ENCODE results near the gene MTFP1. TPM values are rescaled to one million over a fixed set of nuclear protein-coding genes. Genes with fewer than 3 reads are reported as not detected.

Gene MTFP1
- total RNA-seq, 2 donors from 2014 or later: 25.9 to 30.8 TPM

DNA sequence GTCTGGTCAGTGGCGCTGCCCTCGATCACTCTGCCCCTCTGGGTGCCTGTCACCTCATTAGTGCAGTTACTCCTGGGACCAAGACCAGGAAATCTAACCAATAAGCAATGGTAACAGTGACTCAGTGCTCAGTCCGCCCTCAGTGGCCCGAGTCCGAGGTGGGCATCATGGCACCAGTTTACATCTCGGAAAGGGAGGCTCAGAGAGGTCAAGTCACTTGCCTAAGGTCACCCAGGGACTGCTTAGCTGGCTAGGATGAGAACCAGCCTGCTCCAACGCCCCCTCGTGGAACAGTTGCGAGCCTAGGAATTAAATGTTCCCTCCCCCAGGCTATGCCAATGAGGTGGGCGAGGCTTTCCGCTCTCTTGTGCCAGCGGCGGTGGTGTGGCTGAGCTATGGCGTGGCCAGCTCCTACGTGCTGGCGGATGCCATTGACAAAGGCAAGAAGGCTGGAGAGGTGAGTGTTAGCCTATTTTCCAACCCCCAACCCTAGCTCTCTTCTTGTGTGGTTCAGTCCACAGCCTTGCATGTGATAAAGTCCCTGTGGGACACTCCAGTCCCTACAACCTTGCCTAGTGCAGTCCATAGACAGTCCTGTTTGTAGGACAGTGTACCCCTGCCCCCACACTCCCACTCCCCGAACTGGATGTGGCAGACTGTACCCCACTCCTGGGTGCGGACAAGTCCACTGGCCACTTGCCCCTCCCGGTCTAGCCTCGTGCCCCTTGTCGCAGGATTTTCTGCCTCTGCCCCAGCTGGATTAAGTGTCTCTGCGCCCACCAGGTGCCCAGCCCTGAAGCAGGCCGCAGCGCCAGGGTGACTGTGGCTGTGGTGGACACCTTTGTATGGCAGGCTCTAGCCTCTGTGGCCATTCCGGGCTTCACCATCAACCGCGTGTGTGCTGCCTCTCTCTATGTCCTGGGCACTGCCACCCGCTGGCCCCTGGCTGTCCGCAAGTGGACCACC, 1.1 kb downstream of the MTFP1 start:
- peaks cover 25% of the 10 kb centered on the region for H3K4me1 Mint-ChIP-seq
- peaks cover 12% of the 10 kb centered on the region for H3K36me3 Mint-ChIP-seq (ENCODE audit: low read depth)
- Histone ChIP-seq H3K36me3 (ENCODE audit: control insufficient read depth, insufficient read depth, low read length) (peaks cover 15% of the 10 kb centered on the region), H3K4me1 (ENCODE audit: control insufficient read depth, insufficient read depth, low read length) (peaks cover 11% of the 10 kb centered on the region), H3K9me3 (ENCODE audit: control insufficient read depth, low read length) (no peaks in the 10 kb centered on the region), H3K27me3 (ENCODE audit: control insufficient read depth, insufficient read depth, low read length, poor library complexity, severe bottlenecking) (no peaks in the 10 kb centered on the region), H3K27ac (ENCODE audit: low read depth, low read length) (no peak overlapping the region), H3K4me3 (ENCODE audit: low read length) (peak overlapping the region; percentile 88), H3K9ac (ENCODE audit: extremely low read depth, low read length, poor library complexity, severe bottlenecking) (no peak overlapping the region)
- peak overlapping the region; percentile 96 for H3K27ac Mint-ChIP-seq
- H3K4me3 Mint-ChIP-seq: peak overlapping the region; percentile 79
- H3K9me3 Mint-ChIP-seq: no peaks in the 10 kb centered on the region
- no peaks in the 10 kb centered on the region for H3K27me3 Mint-ChIP-seq (ENCODE audit: insufficient read depth)
- DNase-seq: peak; percentile 96
- TF ChIP-seq, protein P1, sequence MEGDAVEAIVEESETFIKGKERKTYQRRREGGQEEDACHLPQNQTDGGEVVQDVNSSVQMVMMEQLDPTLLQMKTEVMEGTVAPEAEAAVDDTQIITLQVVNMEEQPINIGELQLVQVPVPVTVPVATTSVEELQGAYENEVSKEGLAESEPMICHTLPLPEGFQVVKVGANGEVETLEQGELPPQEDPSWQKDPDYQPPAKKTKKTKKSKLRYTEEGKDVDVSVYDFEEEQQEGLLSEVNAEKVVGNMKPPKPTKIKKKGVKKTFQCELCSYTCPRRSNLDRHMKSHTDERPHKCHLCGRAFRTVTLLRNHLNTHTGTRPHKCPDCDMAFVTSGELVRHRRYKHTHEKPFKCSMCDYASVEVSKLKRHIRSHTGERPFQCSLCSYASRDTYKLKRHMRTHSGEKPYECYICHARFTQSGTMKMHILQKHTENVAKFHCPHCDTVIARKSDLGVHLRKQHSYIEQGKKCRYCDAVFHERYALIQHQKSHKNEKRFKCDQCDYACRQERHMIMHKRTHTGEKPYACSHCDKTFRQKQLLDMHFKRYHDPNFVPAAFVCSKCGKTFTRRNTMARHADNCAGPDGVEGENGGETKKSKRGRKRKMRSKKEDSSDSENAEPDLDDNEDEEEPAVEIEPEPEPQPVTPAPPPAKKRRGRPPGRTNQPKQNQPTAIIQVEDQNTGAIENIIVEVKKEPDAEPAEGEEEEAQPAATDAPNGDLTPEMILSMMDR (conservative IDR thresholded peaks at IDR 0.05): peak; percentile 80
- WGBS, 2 experiments (ENCODE audit: insufficient coverage in 1 of 2, insufficient read length in 1 of 2): 57 to 70% methylated on average over 16 to 29 of the region's 29 CpGs

DNA sequence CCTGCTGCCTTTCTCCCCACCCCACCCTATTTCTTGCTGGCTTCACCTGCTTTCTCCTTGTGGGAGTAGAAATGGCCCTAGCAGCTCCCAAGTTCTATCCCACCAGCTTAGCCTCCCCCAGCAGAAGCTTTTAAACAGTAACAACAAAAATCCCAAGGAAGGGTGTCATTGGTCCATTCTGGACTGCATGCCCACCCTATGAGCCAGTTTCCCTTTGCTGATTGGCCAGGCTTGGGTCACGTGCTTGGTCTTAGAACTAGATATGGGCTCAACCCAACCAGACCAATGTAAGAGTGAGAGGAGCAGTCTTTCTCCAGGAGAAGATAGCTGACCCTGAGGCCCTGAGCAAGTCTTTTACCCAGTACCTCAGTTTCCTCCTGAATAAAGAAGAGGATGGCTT, 2.3 kb downstream of the MTFP1 start:
- H3K9ac ChIP-seq (ENCODE audit: extremely low read depth, low read length, poor library complexity, severe bottlenecking): no peak overlapping the region
- H3K27ac ChIP-seq (ENCODE audit: low read depth, low read length): no peak overlapping the region
- H3K27me3 Mint-ChIP-seq (ENCODE audit: insufficient read depth): no peaks in the 10 kb centered on the region
- H3K4me3 Mint-ChIP-seq: no peak overlapping the region
- TF ChIP-seq, protein P1 (conservative IDR thresholded peaks at IDR 0.05): no peak
- no peak overlapping the region for H3K4me3 ChIP-seq (ENCODE audit: low read length)
- WGBS, 2 experiments (ENCODE audit: insufficient coverage in 1 of 2, insufficient read length in 1 of 2): 76 to 86% methylated on average over 1 of the region's 1 CpG
- H3K4me1 ChIP-seq (ENCODE audit: control insufficient read depth, insufficient read depth, low read length): peaks cover 2% of the 10 kb centered on the region
- H3K4me1 Mint-ChIP-seq: peaks cover 13% of the 10 kb centered on the region
- peaks cover 12% of the 10 kb centered on the region for H3K36me3 Mint-ChIP-seq (ENCODE audit: low read depth)
- peaks cover 15% of the 10 kb centered on the region for H3K36me3 ChIP-seq (ENCODE audit: control insufficient read depth, insufficient read depth, low read length)
- no peaks in the 10 kb centered on the region for H3K27me3 ChIP-seq (ENCODE audit: control insufficient read depth, insufficient read depth, low read length, poor library complexity, severe bottlenecking)
- H3K9me3 ChIP-seq (ENCODE audit: control insufficient read depth, low read length): no peaks in the 10 kb centered on the region
- H3K27ac Mint-ChIP-seq: no peak overlapping the region
- DNase-seq: no peak
- no peaks in the 10 kb centered on the region for H3K9me3 Mint-ChIP-seq

DNA sequence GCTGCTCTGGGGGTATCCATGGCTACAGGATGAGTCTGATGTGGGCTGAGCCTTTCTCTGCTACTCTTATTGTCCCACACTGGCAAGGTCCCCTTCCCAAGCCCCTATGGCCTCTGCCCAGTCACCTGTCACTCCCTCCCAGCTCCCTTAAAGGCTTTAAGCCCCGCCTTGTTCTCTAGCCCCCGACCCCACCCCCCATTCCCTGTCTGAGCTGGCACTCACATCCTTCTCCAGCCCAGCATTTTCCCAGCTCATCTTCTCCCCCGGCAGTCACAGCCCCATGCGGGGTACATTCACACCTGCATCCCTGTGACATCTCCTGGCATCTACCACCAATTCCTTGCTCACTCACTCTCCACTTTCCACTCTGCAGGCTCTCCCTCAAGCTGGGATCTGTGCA, 4.3 kb downstream of the MTFP1 start:
- H3K27ac ChIP-seq (ENCODE audit: low read depth, low read length): no peak overlapping the region
- H3K27ac Mint-ChIP-seq: no peak overlapping the region
- DNase-seq: peak; percentile 79

More for the DNA sequence above, 4.3 kb downstream of the MTFP1 start:
- H3K27me3 ChIP-seq (ENCODE audit: control insufficient read depth, insufficient read depth, low read length, poor library complexity, severe bottlenecking): no peaks in the 10 kb centered on the region
- H3K4me1 Mint-ChIP-seq: peaks cover 8% of the 10 kb centered on the region
- H3K4me1 ChIP-seq (ENCODE audit: control insufficient read depth, insufficient read depth, low read length): no peaks in the 10 kb centered on the region
- H3K4me3 Mint-ChIP-seq: no peak overlapping the region
- H3K9me3 Mint-ChIP-seq: no peaks in the 10 kb centered on the region
- no peak overlapping the region for H3K4me3 ChIP-seq (ENCODE audit: low read length)
- H3K9me3 ChIP-seq (ENCODE audit: control insufficient read depth, low read length): no peaks in the 10 kb centered on the region
- peaks cover 15% of the 10 kb centered on the region for H3K36me3 ChIP-seq (ENCODE audit: control insufficient read depth, insufficient read depth, low read length)
- H3K9ac ChIP-seq (ENCODE audit: extremely low read depth, low read length, poor library complexity, severe bottlenecking): no peak overlapping the region
- peaks cover 12% of the 10 kb centered on the region for H3K36me3 Mint-ChIP-seq (ENCODE audit: low read depth)
- TF ChIP-seq, protein P1 (conservative IDR thresholded peaks at IDR 0.05): no peak
- 51 to 73% methylated on average over 2 to 4 of the region's 4 CpGs for WGBS, 2 experiments (ENCODE audit: insufficient coverage in 1 of 2, insufficient read length in 1 of 2)
- H3K27me3 Mint-ChIP-seq (ENCODE audit: insufficient read depth): no peaks in the 10 kb centered on the region

All from endodermal cell (in vitro differentiated cells).